ENCODE data around the gene SDR9C7.

DNA sequence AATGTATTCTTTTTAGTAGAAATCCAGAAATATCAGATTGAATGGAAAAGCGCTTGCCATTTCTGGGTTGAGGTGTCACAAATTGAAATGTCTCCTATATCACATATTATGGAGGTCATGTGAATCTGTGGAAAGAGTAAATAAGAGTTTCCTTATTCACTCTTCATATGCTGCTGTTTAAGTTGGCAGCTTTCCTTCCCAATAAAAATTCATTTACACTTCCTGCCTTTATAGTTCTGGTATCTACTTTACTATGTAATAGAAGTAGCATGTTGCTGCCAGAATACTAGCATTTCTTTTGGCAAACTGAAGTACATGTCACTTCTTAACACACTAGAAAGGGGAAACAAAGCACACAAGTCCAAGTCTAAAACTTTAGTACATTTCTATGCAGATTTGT lies 60.8 kb downstream of the SDR9C7 start:
- TF ChIP-seq, protein P1, sequence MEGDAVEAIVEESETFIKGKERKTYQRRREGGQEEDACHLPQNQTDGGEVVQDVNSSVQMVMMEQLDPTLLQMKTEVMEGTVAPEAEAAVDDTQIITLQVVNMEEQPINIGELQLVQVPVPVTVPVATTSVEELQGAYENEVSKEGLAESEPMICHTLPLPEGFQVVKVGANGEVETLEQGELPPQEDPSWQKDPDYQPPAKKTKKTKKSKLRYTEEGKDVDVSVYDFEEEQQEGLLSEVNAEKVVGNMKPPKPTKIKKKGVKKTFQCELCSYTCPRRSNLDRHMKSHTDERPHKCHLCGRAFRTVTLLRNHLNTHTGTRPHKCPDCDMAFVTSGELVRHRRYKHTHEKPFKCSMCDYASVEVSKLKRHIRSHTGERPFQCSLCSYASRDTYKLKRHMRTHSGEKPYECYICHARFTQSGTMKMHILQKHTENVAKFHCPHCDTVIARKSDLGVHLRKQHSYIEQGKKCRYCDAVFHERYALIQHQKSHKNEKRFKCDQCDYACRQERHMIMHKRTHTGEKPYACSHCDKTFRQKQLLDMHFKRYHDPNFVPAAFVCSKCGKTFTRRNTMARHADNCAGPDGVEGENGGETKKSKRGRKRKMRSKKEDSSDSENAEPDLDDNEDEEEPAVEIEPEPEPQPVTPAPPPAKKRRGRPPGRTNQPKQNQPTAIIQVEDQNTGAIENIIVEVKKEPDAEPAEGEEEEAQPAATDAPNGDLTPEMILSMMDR (IDR thresholded peaks at IDR 0.05; ENCODE audit: insufficient read depth, low read length), result no peak
- TF ChIP-seq SPI1 (IDR thresholded peaks at IDR 0.05; ENCODE audit: borderline replicate concordance, low read depth), result no peak

All from HL-60 (cell line).